HG02642 (cell line): Measurements from ENCODE around the gene CA10.

Experiments used
- ATAC-seq: cut with Tn5 transposase; IDR thresholded peaks from one replicate; pipeline ENCODE4 v1.9.1; 2021; ENCODE audit warnings: mild to moderate bottlenecking; ENCODE audit not compliant: unreplicated experiment, poor library complexity

CA10 gene

GRCh38 chr17:52147872-52148271 is 10.6 kb downstream of the CA10 start:
- peak; percentile 77 for ATAC-seq

DNA sequence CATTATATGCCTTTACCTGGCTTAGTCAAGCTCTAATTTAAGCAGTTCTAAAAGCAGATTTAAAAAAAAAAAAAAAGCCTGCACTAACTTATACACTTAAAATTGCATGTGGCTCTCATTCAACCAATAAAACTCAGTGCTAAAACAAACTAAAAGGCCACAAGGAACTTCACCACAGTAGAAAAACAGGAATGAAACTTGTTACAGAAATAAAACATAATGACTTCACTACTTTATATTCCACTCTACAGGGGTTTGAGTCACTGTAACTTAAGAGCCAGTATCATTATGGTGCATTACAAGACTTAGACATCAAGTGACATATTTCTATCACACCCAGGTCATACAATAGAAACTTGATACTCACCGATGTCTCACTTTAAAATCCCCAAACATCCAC is 11.1 kb downstream of the CA10 start:
- no peak for ATAC-seq

- ATAC-seq, result no peak
These were observed 13.0 kb downstream of the CA10 start for GRCh38 chr17:52145476-52145875.

DNA sequence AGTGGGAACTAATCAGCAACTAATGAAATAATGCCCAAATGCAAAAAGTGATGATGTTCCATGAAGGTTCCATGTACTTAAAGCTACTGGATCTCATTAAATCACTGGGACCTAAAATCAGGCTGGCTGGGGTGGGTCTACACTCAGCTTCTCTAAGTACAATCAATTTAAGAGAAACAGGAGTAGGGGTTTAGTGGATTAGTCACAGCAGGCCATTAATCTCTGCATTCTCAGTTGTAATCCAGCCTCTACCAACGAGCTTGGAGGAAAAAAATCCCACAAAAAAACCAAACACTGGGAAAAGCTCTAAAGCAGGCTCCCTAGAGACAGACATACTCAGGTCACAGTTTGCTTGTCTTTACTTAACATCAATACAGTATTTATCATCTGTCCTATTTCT is 15.0 kb downstream of the CA10 start:
- ATAC-seq, result no peak

DNA sequence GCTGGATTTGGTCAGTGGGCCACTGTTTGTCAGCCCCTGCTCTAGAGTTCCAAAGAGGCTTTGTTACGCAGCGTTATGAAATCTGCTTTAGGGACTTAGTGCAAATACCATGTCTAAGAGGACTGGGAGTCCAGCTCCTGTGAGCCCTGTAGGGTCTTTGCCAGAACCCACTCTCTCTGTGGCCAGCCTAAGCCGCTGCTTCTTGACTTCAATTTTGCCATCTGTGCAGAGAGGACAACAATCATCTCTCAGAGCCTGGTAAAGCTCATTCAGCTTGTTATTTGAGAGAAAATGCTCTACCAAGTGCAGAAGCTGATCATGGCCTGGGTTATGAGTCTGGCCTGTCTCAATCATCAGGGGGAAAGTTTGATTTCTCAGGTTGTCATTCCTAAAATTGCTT is 17.9 kb downstream of the CA10 start:
- no peak for ATAC-seq

DNA sequence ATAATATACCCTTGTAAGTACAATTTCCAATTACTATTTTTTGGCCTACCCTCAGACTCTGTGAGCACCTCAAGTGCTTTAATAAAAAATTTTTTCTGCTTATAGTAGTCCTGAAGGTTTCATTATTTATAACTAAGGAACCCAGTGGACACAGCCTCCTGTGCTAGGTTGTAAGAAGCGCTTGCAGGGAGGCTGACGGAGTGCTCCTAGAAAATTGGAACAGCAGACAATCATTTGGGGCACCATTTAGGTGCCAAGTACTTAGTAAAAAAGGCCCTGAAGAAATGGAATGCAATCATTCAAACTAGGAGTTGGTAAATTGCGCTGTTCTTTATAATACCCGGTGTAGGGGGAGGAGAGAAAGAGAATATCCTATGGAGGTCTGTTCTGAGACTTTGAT is 19.8 kb downstream of the CA10 start:
- ATAC-seq, result no peak

DNA sequence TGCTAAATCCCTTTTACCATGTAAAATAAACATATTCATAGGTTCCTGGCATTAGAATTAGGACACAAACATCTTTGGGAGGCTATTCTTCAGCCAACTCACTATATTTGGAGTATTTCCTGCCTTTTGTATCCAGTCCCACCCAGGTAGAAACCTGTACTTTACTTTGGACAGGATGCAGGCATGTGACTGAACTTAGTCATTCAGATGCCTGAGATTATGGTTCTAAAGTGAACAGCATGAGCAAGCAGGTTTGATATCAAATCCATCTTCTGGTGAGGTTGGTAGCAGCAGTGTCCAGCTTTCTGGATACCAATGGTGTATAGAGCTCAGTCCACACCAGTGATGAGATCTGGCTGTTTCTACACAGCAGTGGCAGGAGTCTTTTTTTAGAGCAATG is 20.2 kb downstream of the CA10 start:
- ATAC-seq, result no peak

GRCh38 chr17:52136166-52136565 is 22.3 kb downstream of the CA10 start:
- no peak for ATAC-seq

- no peak for ATAC-seq
These were observed 23.9 kb downstream of the CA10 start for GRCh38 chr17:52134641-52135040.

DNA sequence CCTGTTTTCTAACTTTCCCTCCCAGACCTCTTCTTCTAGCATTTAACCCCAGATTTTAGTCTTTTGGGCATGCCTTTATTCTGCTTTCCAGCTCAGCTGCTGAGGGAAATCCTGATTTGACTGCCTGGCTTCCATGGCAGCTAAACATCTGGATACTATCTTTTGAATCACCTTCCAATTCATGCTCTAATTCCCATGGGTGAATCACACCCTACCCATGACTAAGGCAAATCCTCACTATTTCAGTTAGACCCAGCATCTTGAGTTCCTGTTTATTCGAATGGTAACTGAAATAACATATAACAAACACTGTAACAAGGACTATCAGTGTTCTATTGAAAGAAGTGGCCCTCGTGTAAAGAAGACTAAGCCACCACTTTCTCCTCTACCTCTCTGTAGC is 29.8 kb downstream of the CA10 start:
- ATAC-seq, result no peak

GRCh38 chr17:52124993-52125392 is 33.5 kb downstream of the CA10 start:
- no peak for ATAC-seq

- no peak for ATAC-seq
These were observed 34.0 kb downstream of the CA10 start for GRCh38 chr17:52124561-52124960.

GRCh38 chr17:52120465-52120864 is 38.0 kb downstream of the CA10 start:
- no peak for ATAC-seq

GRCh38 chr17:52110923-52111581 is 47.5 kb downstream of the CA10 start:
- ATAC-seq, result no peak

GRCh38 chr17:52106638-52107261 is 51.8 kb downstream of the CA10 start:
- no peak for ATAC-seq

DNA sequence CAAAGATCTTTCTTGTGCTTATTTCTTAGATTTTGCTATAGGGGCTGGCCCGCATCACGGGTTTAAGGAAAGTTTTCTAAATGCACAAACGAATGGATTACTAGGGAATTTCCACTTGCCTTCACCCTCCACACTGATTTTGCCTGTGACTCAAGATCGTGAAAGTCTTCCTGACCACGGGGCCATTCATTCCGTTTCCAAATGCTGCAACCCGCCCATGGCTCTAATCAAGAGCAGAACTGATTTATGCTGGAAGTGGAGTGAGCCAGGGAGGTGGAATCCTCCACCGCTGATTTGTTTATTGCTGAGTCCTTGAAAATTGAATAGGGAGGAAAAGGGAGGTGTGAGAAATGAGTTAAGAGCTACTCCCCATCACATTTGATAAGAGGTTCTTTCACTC is 52.4 kb downstream of the CA10 start:
- ATAC-seq, result no peak

DNA sequence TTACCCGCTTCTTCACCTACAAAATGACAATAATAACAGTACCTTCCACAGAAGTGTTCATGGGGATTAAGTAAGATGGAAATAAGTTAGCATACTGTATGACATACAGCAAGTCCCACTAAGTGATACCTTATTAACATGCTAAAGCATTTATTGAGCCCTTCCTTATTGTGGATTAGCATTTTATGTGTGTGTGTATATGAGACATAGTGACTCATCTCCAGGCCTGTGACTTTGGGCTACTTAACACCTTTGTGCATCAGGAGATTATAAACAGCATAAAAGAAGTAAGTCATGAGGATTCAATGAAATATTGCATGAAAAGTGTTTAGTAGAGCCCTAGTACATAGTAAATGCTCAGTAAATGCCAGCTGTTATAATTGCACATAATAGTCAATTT is 52.9 kb downstream of the CA10 start:
- no peak for ATAC-seq

DNA sequence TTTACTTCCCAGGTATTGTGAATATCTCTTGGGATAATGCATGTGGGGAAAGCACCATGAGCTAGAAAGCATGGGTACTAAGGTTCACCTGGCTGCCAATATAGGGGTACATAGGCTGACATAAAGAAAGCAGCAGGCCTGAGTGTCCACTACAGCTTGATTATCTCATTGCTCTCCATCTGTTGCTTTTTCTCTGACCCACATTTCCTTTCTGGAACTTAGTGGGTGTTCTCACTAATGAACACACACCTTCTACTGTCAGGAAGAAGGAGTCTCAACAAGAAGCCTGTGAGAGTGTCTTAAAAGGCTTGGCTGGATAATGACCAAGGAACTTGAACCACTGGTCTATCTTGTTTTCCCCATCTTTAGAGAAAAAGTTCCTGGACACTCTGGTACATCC is 62.5 kb downstream of the CA10 start:
- ATAC-seq, result no peak

- no peak for ATAC-seq
These were observed 74.3 kb downstream of the CA10 start for GRCh38 chr17:52084176-52084575.

- ATAC-seq, result no peak
These were observed 79.0 kb downstream of the CA10 start for GRCh38 chr17:52079496-52079895.

DNA sequence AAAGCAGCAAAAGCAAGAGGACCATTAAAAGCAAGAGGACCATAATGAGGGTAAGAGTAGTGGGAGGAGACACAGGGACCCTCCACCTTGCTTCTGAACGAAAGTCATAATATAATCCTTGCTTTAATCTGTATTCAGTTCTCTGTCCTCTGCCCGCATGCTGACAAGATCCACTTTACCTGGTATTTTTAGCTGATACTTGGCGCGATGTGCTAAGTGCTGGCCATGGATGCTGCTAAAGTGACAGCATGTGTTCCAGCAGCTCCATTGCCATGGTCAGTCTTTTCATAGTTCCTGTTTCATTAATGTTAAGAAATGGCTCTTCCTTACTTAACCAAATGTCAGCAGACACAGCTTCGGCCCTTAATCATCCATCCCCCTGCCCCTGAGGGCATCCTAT is 86.8 kb downstream of the CA10 start:
- ATAC-seq, result no peak

- no peak for ATAC-seq
These were observed 93.7 kb downstream of the CA10 start for GRCh38 chr17:52064791-52065211.
